T-helper 17 cell (primary cell): Measurements from ENCODE around the gene TGFBR3. TPM values are rescaled to one million over a fixed set of nuclear protein-coding genes. Genes with fewer than 3 reads are reported as not detected.
A peak's percentile ranks its signal among the peaks of the same experiment; 100 is the strongest.

Experiments used
- ATAC-seq: fragments of 150-1000 bp; cut with Tn5 transposase; 2 replicates; pipeline ENCODE4 v1.10.0; 2021; ENCODE audit warnings: mild to moderate bottlenecking, moderate library complexity
- DNase-seq, 3 donors: peaks; one replicate each; pipeline versions ENCODE4 v3.0.0 to v3.0.0-alpha.2; 2020 to 2021
- H3K9me3 ChIP-seq: one replicate; pipeline ENCODE4 v1.7.0; 2013; ENCODE audit warnings: low read length, mild to moderate bottlenecking; ENCODE audit not compliant: control insufficient read depth, poor library complexity, severe bottlenecking
- H3K27ac Mint-ChIP-seq: one replicate; pipeline ENCODE4 v1.8.0; 2022; ENCODE audit warnings: mild to moderate bottlenecking, moderate library complexity, mixed read lengths
- H3K27me3 Mint-ChIP-seq: one replicate; pipeline ENCODE4 v1.8.0; 2022; ENCODE audit warnings: mixed read lengths
- H3K36me3 Mint-ChIP-seq: one replicate; pipeline ENCODE4 v1.8.0; 2022; ENCODE audit warnings: low read depth, mixed read lengths
- H3K4me1 Mint-ChIP-seq: one replicate; pipeline ENCODE4 v1.8.0; 2022; ENCODE audit warnings: mild to moderate bottlenecking, mixed read lengths
- H3K4me3 Mint-ChIP-seq: one replicate; pipeline ENCODE4 v1.8.0; 2022; ENCODE audit warnings: mild to moderate bottlenecking, moderate library complexity, mixed read lengths
- total RNA-seq, 4 donors: library from RNA in 2 of 4; stranded (reverse) in 2 of 4; gene quantifications; one replicate each; pipeline ENCODE4 v1.2.3 and lab custom pipeline; 2022 to 2026

TGFBR3 gene
- total RNA-seq, 2 donors from 2014 or later: 21.0 to 27.6 TPM

GRCh38 chr1:91753878-91754277 lies 132.1 kb downstream of the TGFBR3 start:
- no peak overlapping the region for H3K4me3 Mint-ChIP-seq
- H3K4me1 Mint-ChIP-seq: peaks cover 21% of the 10 kb centered on the region
- H3K36me3 Mint-ChIP-seq: no peaks in the 10 kb centered on the region
- no peaks in the 10 kb centered on the region for H3K27me3 Mint-ChIP-seq
- peak overlapping the region; percentile 34 for H3K27ac Mint-ChIP-seq
- no peak for ATAC-seq
- peaks cover 2% of the 10 kb centered on the region for H3K9me3 ChIP-seq
- no peak for DNase-seq

GRCh38 chr1:91752324-91752723 lies 133.6 kb downstream of the TGFBR3 start:
- H3K9me3 ChIP-seq: peaks cover 2% of the 10 kb centered on the region
- Mint-ChIP-seq H3K4me1 (peaks cover 21% of the 10 kb centered on the region), H3K27ac (peak overlapping the region; percentile 6), H3K36me3 (no peaks in the 10 kb centered on the region), H3K27me3 (no peaks in the 10 kb centered on the region), H3K4me3 (no peak overlapping the region)
- ATAC-seq (no peak), DNase-seq (no peak)

DNA sequence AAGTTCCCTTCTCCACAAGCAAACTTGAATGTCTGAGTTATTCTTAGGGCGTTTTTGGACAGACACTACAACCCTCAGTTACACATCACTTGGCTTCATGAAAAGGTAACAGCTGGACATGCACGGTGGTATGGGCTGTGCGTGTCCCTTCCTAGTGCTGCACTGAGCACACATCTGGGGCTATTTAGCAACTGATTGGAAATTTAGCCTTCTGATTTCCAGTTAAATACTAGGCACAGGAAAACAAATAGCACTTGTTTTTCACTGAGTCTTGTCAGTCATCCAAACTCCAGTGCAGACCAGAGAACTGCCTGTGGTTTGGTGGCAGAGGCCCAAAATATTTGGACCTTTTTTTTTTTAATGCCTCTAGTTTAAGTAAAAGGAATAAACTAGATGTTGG lies 134.7 kb downstream of the TGFBR3 start:
- peaks cover 2% of the 10 kb centered on the region for H3K9me3 ChIP-seq
- Mint-ChIP-seq H3K4me3 (no peak overlapping the region), H3K27me3 (no peaks in the 10 kb centered on the region), H3K36me3 (no peaks in the 10 kb centered on the region), H3K27ac (no peak overlapping the region), H3K4me1 (peaks cover 19% of the 10 kb centered on the region)
- ATAC-seq (no peak), DNase-seq (no peak)

- Mint-ChIP-seq H3K4me3 (no peak overlapping the region), H3K27ac (no peak overlapping the region), H3K36me3 (no peaks in the 10 kb centered on the region), H3K4me1 (peaks cover 19% of the 10 kb centered on the region), H3K27me3 (no peaks in the 10 kb centered on the region)
- DNase-seq (no peak), ATAC-seq (no peak)
- H3K9me3 ChIP-seq: peaks cover 2% of the 10 kb centered on the region
Measured at GRCh38 chr1:91750398-91750996, 135.5 kb downstream of the TGFBR3 start.

DNA sequence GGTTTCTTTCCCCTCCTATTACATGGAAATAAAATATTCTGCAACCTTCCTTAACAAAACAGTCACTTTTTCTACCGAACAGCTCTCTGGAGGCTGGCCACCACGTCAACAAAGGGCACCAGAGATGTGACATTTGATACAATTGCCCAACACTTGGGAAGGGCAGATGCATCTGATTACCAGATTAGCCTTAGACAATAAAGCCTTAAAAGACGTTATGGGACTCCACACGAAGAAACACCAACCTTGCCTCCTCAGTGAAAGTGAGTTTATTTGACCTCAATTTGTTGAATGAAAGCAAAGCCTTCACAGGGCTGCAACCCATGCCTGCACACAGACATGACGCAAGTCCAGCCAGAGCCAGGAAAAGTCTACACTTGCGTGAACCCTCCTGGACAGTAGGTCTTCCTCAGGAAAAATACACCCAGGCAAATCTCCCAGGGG lies 136.1 kb downstream of the TGFBR3 start:
- peaks cover 19% of the 10 kb centered on the region for H3K4me1 Mint-ChIP-seq
- no peak overlapping the region for H3K27ac Mint-ChIP-seq
- peaks cover 2% of the 10 kb centered on the region for H3K9me3 ChIP-seq
- no peak overlapping the region for H3K4me3 Mint-ChIP-seq
- no peak for DNase-seq
- H3K36me3 Mint-ChIP-seq: no peaks in the 10 kb centered on the region
- ATAC-seq: no peak
- no peaks in the 10 kb centered on the region for H3K27me3 Mint-ChIP-seq

DNA sequence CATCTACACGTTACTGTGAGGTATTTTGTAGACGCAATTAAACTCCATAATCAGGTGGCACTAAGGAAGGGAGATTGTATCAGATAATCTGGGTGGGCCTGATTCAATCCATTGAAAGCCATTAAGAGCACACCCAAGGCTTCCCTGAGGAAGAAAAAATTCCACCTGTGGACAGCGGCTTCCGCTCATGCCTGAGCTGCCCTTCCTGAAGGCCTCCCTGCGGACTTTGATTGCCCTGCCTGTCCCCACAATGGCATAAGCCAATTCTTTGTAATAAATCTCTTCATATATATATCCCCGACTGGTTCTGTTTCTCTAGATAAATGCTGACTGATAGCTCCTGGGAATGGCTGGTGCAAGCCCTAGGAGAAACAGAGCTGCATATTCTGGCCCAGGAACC lies 138.3 kb downstream of the TGFBR3 start:
- Mint-ChIP-seq H3K27me3 (no peaks in the 10 kb centered on the region), H3K4me3 (no peak overlapping the region), H3K27ac (no peak overlapping the region), H3K36me3 (no peaks in the 10 kb centered on the region), H3K4me1 (peaks cover 8% of the 10 kb centered on the region)
- DNase-seq (no peak), ATAC-seq (no peak)
- H3K9me3 ChIP-seq: peaks cover 2% of the 10 kb centered on the region

GRCh38 chr1:91746728-91747338 lies 139.1 kb downstream of the TGFBR3 start:
- Mint-ChIP-seq H3K27me3 (no peaks in the 10 kb centered on the region), H3K27ac (no peak overlapping the region), H3K36me3 (no peaks in the 10 kb centered on the region), H3K4me1 (peaks cover 3% of the 10 kb centered on the region), H3K4me3 (no peak overlapping the region)
- no peak for ATAC-seq
- no peak for DNase-seq
- H3K9me3 ChIP-seq: peaks cover 2% of the 10 kb centered on the region

DNA sequence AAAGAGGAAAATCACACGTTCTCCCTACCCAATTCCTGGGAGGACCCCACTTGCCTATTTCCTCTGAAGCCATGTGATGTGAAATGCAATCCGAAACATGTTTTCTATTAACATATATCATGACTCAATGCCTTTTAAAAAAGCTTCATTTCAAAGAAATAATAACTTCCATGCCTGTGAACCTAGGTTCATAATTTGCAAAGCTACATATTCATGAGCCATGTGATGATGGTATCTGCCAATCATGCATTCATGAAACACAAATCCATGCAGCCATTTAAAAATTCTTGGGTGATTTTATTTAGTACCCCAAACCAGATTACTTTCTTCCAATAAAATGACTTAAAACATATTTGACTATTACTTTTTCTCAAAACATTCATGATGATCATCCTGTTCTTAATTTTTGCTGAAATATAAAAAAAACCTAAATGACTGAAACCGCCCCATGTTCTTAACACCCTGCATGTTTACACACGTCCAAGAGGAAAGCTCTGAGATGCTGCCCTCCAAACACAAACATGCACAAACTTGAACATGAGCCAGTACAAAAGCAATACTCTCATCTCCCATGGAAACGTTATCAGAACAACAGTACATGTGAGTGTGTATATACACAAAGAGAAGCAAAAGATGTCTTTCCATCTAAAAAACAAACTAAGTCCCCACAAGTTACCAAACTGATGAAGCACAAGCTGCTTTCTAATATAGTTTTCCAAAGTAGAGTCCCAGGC lies 140.1 kb downstream of the TGFBR3 start:
- ATAC-seq: no peak
- DNase-seq: no peak
- no peaks in the 10 kb centered on the region for H3K9me3 ChIP-seq
- H3K27ac Mint-ChIP-seq: no peak overlapping the region
- peaks cover 3% of the 10 kb centered on the region for H3K4me1 Mint-ChIP-seq
- no peaks in the 10 kb centered on the region for H3K27me3 Mint-ChIP-seq
- no peaks in the 10 kb centered on the region for H3K36me3 Mint-ChIP-seq
- no peak overlapping the region for H3K4me3 Mint-ChIP-seq

GRCh38 chr1:91744953-91745639 lies 140.9 kb downstream of the TGFBR3 start:
- Mint-ChIP-seq H3K27me3 (no peaks in the 10 kb centered on the region), H3K4me3 (no peak overlapping the region), H3K27ac (no peak overlapping the region), H3K36me3 (no peaks in the 10 kb centered on the region), H3K4me1 (no peaks in the 10 kb centered on the region)
- no peaks in the 10 kb centered on the region for H3K9me3 ChIP-seq
- DNase-seq: no peak
- ATAC-seq: no peak

DNA sequence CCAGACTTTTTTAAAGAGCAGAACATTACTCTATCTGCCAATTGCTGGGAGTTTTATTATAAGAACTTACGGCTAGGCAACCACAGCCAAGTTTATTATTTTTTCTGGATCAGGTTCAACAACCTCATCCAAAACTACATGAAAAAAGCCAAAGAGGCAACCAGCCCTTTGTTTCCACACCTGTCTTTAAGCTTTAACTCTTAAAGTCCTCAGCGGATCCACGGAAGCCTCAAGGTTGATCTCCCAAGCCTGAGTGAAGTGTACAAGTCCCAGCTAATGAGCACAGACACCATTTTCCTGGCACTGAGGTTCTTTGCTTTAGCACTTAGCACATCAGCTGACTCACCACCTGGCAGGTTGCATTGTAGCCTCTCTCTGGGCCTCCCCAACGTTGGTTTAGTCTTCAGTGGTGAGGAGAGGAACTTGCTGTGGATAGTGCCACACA lies 143.1 kb downstream of the TGFBR3 start:
- DNase-seq: no peak
- Mint-ChIP-seq H3K4me3 (no peak overlapping the region), H3K4me1 (peaks cover 2% of the 10 kb centered on the region), H3K36me3 (peaks cover 3% of the 10 kb centered on the region), H3K27ac (no peak overlapping the region), H3K27me3 (no peaks in the 10 kb centered on the region)
- no peaks in the 10 kb centered on the region for H3K9me3 ChIP-seq
- no peak for ATAC-seq

DNA sequence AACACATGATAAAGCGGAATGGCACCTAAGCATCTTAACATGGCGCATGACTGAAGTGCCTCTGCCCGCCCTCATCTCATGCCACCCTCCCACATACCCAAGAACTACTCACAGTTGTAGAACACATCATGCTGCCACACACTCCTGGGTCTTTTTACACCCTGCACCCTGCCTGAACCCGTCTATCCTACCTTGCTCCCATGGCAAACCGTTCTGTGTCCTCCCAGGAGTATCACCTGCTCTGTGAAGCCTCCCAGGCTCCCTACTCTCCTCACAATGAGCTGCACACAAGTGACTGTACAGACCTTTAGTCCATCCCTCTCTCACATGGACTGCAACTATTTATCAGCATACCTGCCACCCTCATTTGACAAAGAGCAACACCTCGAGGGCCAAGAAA lies 144.0 kb downstream of the TGFBR3 start:
- DNase-seq: no peak
- no peak for ATAC-seq
- no peaks in the 10 kb centered on the region for H3K27me3 Mint-ChIP-seq
- H3K36me3 Mint-ChIP-seq: peaks cover 3% of the 10 kb centered on the region
- H3K27ac Mint-ChIP-seq: no peak overlapping the region
- H3K4me3 Mint-ChIP-seq: no peak overlapping the region
- H3K4me1 Mint-ChIP-seq: peaks cover 3% of the 10 kb centered on the region
- no peaks in the 10 kb centered on the region for H3K9me3 ChIP-seq

GRCh38 chr1:91741301-91741700 lies 144.7 kb downstream of the TGFBR3 start:
- DNase-seq: no peak
- Mint-ChIP-seq H3K4me3 (no peak overlapping the region), H3K27ac (peak overlapping the region; percentile 27), H3K4me1 (peaks cover 7% of the 10 kb centered on the region), H3K27me3 (no peaks in the 10 kb centered on the region), H3K36me3 (peaks cover 6% of the 10 kb centered on the region)
- no peak for ATAC-seq
- H3K9me3 ChIP-seq: no peaks in the 10 kb centered on the region

DNA sequence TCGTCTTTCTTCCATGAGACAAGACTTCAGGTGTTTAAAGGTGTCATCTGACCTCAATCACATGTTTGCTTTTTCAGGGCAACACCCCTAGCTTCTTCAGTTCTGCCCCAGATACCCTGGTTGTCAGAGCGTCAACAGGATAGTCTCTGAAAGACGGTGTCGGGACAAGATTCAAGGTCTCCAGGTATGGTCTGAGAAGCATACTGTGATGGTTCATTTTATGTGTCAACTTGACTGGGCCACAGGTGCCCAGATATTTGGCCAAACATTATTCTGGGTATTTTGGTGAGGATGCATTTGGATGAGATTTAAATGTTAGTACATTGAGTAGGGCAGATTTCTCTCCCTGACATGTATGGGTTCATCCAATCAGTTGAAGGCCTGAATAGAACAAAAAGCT lies 148.3 kb downstream of the TGFBR3 start:
- peaks cover 7% of the 10 kb centered on the region for H3K36me3 Mint-ChIP-seq
- peaks cover 19% of the 10 kb centered on the region for H3K4me1 Mint-ChIP-seq

More for the DNA sequence above, 148.3 kb downstream of the TGFBR3 start:
- Mint-ChIP-seq H3K27me3 (no peaks in the 10 kb centered on the region), H3K27ac (no peak overlapping the region), H3K4me3 (no peak overlapping the region)
- ATAC-seq (no peak), DNase-seq (no peak)
- H3K9me3 ChIP-seq: no peaks in the 10 kb centered on the region
